HepG2 (cell line): Measurements from ENCODE around the gene SH2D3A. TPM values are rescaled to one million over a fixed set of nuclear protein-coding genes. Genes with fewer than 3 reads are reported as not detected.

Experiments
- CHD2 ChIP-seq: IDR thresholded peaks from 2 replicates; pipeline ENCODE4 v1.6.1; 2011; ENCODE audit warnings: low read depth, low read length, improper control_type of control experiment
- CHD4 ChIP-seq: fragments of 200-600 bp; sonication (generic); IDR thresholded peaks from 2 replicates; pipeline ENCODE4 v1.7.0; 2017; ENCODE audit warnings: mild to moderate bottlenecking, low read length, borderline replicate concordance
- FOXK1 ChIP-seq: sonication (generic); formaldehyde crosslinking; IDR thresholded peaks from 2 replicates; pipeline ENCODE4 v1.4.0; 2020; ENCODE audit warnings: low read depth, missing genetic modification reagents, borderline replicate concordance
- GLI4 ChIP-seq: sonication (generic); formaldehyde crosslinking; IDR thresholded peaks from 2 replicates; pipeline ENCODE4 v1.5.1; 2020; ENCODE audit warnings: missing genetic modification reagents, mild to moderate bottlenecking, moderate library complexity, borderline replicate concordance
- KAT7 ChIP-seq: IDR thresholded peaks from 2 replicates; pipeline ENCODE4 v1.6.1; 2018; ENCODE audit warnings: borderline replicate concordance, missing compliant biosample characterization
- MIXL1 ChIP-seq: IDR thresholded peaks from 2 replicates; pipeline ENCODE4 v1.6.1; 2016
- NCOA1 ChIP-seq: sonication (generic); formaldehyde crosslinking; IDR thresholded peaks from 2 replicates; pipeline ENCODE4 v1.9.0; 2021; ENCODE audit warnings: missing genetic modification reagents
- PHF8 ChIP-seq: sonication (generic); formaldehyde crosslinking; IDR thresholded peaks from 2 replicates; pipeline ENCODE4 v1.5.0; 2020; ENCODE audit warnings: missing genetic modification reagents
- SETDB1 ChIP-seq: sonication (generic); formaldehyde crosslinking; IDR thresholded peaks from 2 replicates; pipeline ENCODE4 v1.5.1; 2020; ENCODE audit warnings: missing genetic modification reagents, mild to moderate bottlenecking, borderline replicate concordance
- SKI ChIP-seq: fragments of 450-650 bp; IDR thresholded peaks from one replicate; pipeline ENCODE4 v1.6.1; 2018; ENCODE audit warnings: mild to moderate bottlenecking; ENCODE audit not compliant: partially characterized antibody
- TGIF2 ChIP-seq: IDR thresholded peaks from 2 replicates; pipeline ENCODE4 v1.6.1; 2016; ENCODE audit warnings: control low read depth, missing compliant biosample characterization
- ZFP37 ChIP-seq: sonication (generic); formaldehyde crosslinking; IDR thresholded peaks from 2 replicates; pipeline ENCODE4 v1.4.0; 2020; ENCODE audit warnings: missing genetic modification reagents, borderline replicate concordance
- ZNF17 ChIP-seq: sonication (generic); formaldehyde crosslinking; IDR thresholded peaks from 2 replicates; pipeline ENCODE4 v1.5.0; 2020; ENCODE audit warnings: mild to moderate bottlenecking, missing genetic modification reagents
- ZNF354B ChIP-seq: sonication (generic); formaldehyde crosslinking; IDR thresholded peaks from 2 replicates; pipeline ENCODE4 v1.8.0; 2022; ENCODE audit warnings: mild to moderate bottlenecking, missing genetic modification reagents
- polyA plus RNA-seq, 8 experiments: library from polyadenylated mRNA; depleted of rRNA in 3 of 8; stranded (reverse) in 7 of 8; unstranded in 1 of 8; fragments of >200 nt; fragmentation: Illumina TruSeq in 4 of 8; extraction: Trizol in 4 of 8; gene quantifications; 2 replicates each; pipeline versions ENCODE4 v1.2.1 to v1.2.3, GENCODE V29; 2011 to 2016; ENCODE audit warnings: low read depth in 4 of 8, missing spikeins in 1 of 8, mixed read lengths in 1 of 8; ENCODE audit not compliant: insufficient read depth in 1 of 8
- total RNA-seq, 5 experiments: library from RNA; depleted of rRNA; stranded (reverse); fragments of >200 nt; fragmentation: Illumina TruSeq; extraction: Trizol; gene quantifications; 2 replicates each; pipeline ENCODE4 v1.2.3, GENCODE V29; 2016; ENCODE audit warnings: low read depth in 1 of 5
- TF ChIP-seq, protein P1 (sequence below): sonication (generic); formaldehyde crosslinking; IDR thresholded peaks from 2 replicates; pipeline ENCODE4 v1.4.0; 2020; ENCODE audit warnings: missing genetic modification reagents
- TF ChIP-seq, protein P2 (sequence below): sonication (generic); formaldehyde crosslinking; conservative IDR thresholded peaks from 2 replicates; pipeline ENCODE4 v1.4.0; 2020; ENCODE audit warnings: missing genetic modification reagents
- TF ChIP-seq, protein P3 (sequence below): sonication (generic); formaldehyde crosslinking; IDR thresholded peaks from 2 replicates; pipeline ENCODE4 v1.5.1; 2020; ENCODE audit warnings: mild to moderate bottlenecking, missing genetic modification reagents, moderate library complexity
- TF ChIP-seq, protein P4 (sequence below): sonication (generic); formaldehyde crosslinking; IDR thresholded peaks from one replicate; pipeline ENCODE4 v1.5.1; 2020; ENCODE audit warnings: mild to moderate bottlenecking, missing genetic modification reagents; ENCODE audit errors: not compliant biosample characterization

Gene SH2D3A
- total and polyA plus RNA-seq, 2 of the 13 experiments (the other 11 are each of a cell fraction or from before 2014, with no cell fraction given): 1.0 to 2.2 TPM

DNA sequence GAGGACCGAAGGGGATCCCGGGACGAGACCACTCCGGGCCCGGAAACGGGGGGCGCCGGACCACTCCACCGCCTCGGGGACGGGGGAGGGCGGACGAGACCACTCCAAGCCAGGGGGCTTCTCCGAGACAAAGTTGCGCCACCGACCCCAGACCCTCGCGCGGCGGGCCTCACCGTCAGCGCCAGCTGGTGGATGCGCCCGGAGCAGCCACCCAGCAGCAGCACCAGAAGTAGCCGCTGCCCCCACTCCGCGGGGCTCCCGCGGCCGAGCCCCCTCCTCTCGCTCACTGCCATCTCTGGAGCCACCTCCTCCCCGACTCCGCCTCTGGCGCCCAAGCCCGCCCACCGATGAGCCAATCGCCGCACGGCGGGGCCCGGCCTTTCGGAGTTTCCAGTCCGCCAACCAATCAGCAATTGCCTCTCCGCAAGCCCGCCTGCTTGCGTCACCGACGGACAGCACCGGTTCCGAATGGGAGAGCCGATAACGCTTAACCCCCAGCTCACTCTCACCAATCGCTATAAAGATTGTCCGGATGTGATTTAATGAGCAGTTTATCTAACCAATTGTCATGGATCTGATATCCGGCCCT, 29.9 kb downstream of the SH2D3A start, which contains the start of gene GPR108 (continued):
- no peak for TF ChIP-seq ZNF17 (CRISPR knock-in tag)
- no peak for TF ChIP-seq ZNF354B
- TF ChIP-seq SKI: no peak
- TF ChIP-seq SETDB1: no peak
- TF ChIP-seq, protein P1, sequence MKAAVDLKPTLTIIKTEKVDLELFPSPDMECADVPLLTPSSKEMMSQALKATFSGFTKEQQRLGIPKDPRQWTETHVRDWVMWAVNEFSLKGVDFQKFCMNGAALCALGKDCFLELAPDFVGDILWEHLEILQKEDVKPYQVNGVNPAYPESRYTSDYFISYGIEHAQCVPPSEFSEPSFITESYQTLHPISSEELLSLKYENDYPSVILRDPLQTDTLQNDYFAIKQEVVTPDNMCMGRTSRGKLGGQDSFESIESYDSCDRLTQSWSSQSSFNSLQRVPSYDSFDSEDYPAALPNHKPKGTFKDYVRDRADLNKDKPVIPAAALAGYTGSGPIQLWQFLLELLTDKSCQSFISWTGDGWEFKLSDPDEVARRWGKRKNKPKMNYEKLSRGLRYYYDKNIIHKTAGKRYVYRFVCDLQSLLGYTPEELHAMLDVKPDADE: no peak
- peak; percentile 69 for TF ChIP-seq CHD2
- TF ChIP-seq MIXL1 (CRISPR knock-in tag): no peak
- TF ChIP-seq CHD4: no peak
- TF ChIP-seq, protein P2, sequence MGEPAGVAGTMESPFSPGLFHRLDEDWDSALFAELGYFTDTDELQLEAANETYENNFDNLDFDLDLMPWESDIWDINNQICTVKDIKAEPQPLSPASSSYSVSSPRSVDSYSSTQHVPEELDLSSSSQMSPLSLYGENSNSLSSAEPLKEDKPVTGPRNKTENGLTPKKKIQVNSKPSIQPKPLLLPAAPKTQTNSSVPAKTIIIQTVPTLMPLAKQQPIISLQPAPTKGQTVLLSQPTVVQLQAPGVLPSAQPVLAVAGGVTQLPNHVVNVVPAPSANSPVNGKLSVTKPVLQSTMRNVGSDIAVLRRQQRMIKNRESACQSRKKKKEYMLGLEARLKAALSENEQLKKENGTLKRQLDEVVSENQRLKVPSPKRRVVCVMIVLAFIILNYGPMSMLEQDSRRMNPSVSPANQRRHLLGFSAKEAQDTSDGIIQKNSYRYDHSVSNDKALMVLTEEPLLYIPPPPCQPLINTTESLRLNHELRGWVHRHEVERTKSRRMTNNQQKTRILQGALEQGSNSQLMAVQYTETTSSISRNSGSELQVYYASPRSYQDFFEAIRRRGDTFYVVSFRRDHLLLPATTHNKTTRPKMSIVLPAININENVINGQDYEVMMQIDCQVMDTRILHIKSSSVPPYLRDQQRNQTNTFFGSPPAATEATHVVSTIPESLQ (CRISPR knock-in tag): no peak
- peak; percentile 56 for TF ChIP-seq PHF8 (CRISPR knock-in tag)
- no peak for TF ChIP-seq NCOA1 (CRISPR knock-in tag)
- TF ChIP-seq GLI4 (CRISPR knock-in tag): no peak
- TF ChIP-seq, protein P3, sequence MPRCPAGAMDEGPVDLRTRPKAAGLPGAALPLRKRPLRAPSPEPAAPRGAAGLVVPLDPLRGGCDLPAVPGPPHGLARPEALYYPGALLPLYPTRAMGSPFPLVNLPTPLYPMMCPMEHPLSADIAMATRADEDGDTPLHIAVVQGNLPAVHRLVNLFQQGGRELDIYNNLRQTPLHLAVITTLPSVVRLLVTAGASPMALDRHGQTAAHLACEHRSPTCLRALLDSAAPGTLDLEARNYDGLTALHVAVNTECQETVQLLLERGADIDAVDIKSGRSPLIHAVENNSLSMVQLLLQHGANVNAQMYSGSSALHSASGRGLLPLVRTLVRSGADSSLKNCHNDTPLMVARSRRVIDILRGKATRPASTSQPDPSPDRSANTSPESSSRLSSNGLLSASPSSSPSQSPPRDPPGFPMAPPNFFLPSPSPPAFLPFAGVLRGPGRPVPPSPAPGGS (CRISPR knock-in tag): no peak
- no peak for TF ChIP-seq TGIF2 (CRISPR knock-in tag)
- TF ChIP-seq KAT7 (CRISPR knock-in tag): no peak
- TF ChIP-seq, protein P4, sequence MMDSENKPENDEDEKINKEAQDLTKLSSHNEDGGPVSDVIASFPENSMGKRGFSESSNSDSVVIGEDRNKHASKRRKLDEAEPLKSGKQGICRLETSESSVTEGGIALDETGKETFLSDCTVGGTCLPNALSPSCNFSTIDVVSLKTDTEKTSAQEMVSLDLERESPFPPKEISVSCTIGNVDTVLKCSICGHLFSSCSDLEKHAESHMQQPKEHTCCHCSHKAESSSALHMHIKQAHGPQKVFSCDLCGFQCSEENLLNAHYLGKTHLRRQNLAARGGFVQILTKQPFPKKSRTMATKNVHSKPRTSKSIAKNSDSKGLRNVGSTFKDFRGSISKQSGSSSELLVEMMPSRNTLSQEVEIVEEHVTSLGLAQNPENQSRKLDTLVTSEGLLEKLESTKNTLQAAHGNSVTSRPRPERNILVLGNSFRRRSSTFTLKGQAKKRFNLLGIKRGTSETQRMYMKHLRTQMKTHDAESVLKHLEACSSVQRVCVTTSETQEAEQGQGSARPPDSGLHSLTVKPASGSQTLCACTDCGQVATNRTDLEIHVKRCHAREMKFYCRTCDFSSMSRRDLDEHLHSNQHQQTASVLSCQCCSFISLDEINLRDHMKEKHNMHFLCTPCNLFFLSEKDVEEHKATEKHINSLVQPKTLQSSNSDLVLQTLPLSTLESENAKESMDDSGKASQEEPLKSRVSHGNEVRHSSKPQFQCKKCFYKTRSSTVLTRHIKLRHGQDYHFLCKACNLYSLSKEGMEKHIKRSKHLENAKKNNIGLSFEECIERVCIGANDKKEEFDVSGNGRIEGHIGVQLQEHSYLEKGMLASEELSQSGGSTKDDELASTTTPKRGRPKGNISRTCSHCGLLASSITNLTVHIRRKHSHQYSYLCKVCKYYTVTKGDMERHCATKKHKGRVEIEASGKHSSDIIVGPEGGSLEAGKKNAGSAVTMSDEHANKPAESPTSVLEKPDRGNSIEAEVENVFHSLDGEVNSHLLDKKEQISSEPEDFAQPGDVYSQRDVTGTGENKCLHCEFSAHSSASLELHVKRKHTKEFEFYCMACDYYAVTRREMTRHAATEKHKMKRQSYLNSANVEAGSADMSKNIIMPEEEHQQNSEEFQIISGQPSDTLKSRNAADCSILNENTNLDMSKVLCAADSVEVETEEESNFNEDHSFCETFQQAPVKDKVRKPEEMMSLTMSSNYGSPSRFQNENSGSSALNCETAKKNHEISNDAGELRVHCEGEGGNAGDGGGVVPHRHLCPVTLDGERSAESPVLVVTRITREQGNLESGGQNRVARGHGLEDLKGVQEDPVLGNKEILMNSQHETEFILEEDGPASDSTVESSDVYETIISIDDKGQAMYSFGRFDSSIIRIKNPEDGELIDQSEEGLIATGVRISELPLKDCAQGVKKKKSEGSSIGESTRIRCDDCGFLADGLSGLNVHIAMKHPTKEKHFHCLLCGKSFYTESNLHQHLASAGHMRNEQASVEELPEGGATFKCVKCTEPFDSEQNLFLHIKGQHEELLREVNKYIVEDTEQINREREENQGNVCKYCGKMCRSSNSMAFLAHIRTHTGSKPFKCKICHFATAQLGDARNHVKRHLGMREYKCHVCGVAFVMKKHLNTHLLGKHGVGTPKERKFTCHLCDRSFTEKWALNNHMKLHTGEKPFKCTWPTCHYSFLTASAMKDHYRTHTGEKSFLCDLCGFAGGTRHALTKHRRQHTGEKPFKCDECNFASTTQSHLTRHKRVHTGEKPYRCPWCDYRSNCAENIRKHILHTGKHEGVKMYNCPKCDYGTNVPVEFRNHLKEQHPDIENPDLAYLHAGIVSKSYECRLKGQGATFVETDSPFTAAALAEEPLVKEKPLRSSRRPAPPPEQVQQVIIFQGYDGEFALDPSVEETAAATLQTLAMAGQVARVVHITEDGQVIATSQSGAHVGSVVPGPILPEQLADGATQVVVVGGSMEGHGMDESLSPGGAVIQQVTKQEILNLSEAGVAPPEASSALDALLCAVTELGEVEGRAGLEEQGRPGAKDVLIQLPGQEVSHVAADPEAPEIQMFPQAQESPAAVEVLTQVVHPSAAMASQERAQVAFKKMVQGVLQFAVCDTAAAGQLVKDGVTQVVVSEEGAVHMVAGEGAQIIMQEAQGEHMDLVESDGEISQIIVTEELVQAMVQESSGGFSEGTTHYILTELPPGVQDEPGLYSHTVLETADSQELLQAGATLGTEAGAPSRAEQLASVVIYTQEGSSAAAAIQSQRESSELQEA (CRISPR knock-in tag): no peak
- no peak for TF ChIP-seq FOXK1 (CRISPR knock-in tag)
- no peak for TF ChIP-seq ZFP37 (CRISPR knock-in tag)
